GM12873 (cell line): ENCODE measurements around the gene KCTD12.

Source experiments
- CTCF ChIP-seq: IDR thresholded peaks from 2 replicates; pipeline ENCODE4 v1.5.1; 2012; ENCODE audit warnings: low read depth, mild to moderate bottlenecking, moderate library complexity, low read length, control low read depth; ENCODE audit not compliant: insufficient read depth; ENCODE audit errors: missing control alignments

The KCTD12 gene

GRCh38 chr13:76925115-76925514, 38.9 kb upstream of the KCTD12 start:
- TF ChIP-seq CTCF: no peak

- no peak for TF ChIP-seq CTCF
Observed at GRCh38 chr13:76921516-76921915, 35.3 kb upstream of the KCTD12 start.

- TF ChIP-seq CTCF: no peak
Observed at GRCh38 chr13:76917095-76917494, 30.9 kb upstream of the KCTD12 start.

- TF ChIP-seq CTCF: no peak
Observed at GRCh38 chr13:76913898-76914297, 27.7 kb upstream of the KCTD12 start.

- TF ChIP-seq CTCF: no peak
Observed at GRCh38 chr13:76912476-76912875, 26.3 kb upstream of the KCTD12 start.

- TF ChIP-seq CTCF: no peak
Observed at GRCh38 chr13:76904507-76904906, 18.3 kb upstream of the KCTD12 start.

GRCh38 chr13:76903544-76904162, 17.4 kb upstream of the KCTD12 start:
- TF ChIP-seq CTCF: peak; percentile 99
